Measurements from ENCODE around the gene SLIT1.

- TF ChIP-seq SUZ12 (IDR thresholded peaks at IDR 0.05) (no peak), CTBP1 (IDR thresholded peaks at IDR 0.05; ENCODE audit: borderline replicate concordance) (no peak), NFRKB (IDR thresholded peaks at IDR 0.05) (no peak), ZNF384 (IDR thresholded peaks at IDR 0.05) (no peak), FOXA1 (IDR thresholded peaks at IDR 0.05) (no peak), BHLHE40 (IDR thresholded peaks at IDR 0.05; ENCODE audit: borderline replicate concordance) (no peak), TARDBP (IDR thresholded peaks at IDR 0.05) (no peak), LEF1 (IDR thresholded peaks at IDR 0.05; ENCODE audit: borderline replicate concordance) (no peak), ARNT (IDR thresholded peaks at IDR 0.05) (no peak), FOXM1 (IDR thresholded peaks at IDR 0.05; ENCODE audit: borderline replicate concordance) (no peak), FOXK2 (IDR thresholded peaks at IDR 0.05) (no peak)
Observed at GRCh38 chr10:97042081-97042480, 143.7 kb downstream of the SLIT1 start.
